Measurements from ENCODE around the gene P2RX4.

GRCh38 chr12:121181181-121181580, 28.7 kb upstream of the P2RX4 start:
- TF ChIP-seq, protein P1, sequence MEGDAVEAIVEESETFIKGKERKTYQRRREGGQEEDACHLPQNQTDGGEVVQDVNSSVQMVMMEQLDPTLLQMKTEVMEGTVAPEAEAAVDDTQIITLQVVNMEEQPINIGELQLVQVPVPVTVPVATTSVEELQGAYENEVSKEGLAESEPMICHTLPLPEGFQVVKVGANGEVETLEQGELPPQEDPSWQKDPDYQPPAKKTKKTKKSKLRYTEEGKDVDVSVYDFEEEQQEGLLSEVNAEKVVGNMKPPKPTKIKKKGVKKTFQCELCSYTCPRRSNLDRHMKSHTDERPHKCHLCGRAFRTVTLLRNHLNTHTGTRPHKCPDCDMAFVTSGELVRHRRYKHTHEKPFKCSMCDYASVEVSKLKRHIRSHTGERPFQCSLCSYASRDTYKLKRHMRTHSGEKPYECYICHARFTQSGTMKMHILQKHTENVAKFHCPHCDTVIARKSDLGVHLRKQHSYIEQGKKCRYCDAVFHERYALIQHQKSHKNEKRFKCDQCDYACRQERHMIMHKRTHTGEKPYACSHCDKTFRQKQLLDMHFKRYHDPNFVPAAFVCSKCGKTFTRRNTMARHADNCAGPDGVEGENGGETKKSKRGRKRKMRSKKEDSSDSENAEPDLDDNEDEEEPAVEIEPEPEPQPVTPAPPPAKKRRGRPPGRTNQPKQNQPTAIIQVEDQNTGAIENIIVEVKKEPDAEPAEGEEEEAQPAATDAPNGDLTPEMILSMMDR (conservative IDR thresholded peaks at IDR 0.05 in 1 of 2, IDR thresholded peaks at IDR 0.05 in 1 of 2; ENCODE audit: extremely low read depth in 1 of 2, insufficient read depth in 1 of 2, low read depth in 1 of 2, low read length in 2 of 2): no peak
- TF ChIP-seq EZH2 (IDR thresholded peaks at IDR 0.05; ENCODE audit: borderline replicate concordance, low read length): no peak
